ENCODE results near the gene ANKRD42.

ANKRD42 gene

GRCh38 chr11:83287631-83288030 lies 94.1 kb downstream of the ANKRD42 start:
- no peak for DNase-seq (ENCODE audit: low read depth in 2 of 2)

GRCh38 chr11:83292709-83293456 lies 99.4 kb downstream of the ANKRD42 start:
- no peak for DNase-seq (ENCODE audit: low read depth in 2 of 2)

DNA sequence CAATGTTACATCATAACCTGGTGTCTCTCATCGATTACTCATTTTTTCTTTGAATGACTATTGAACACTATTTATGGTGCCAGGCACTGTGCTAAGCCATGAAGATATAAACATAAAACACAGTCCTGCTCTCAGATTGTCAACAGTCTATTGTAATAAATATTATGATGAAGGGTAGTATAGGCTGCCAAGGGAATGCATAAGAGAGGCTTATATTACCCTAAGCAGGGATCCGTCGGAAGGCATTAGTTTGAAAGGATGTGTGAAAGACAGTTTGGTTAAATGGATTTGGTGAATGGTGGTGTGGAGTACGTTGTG lies 99.9 kb downstream of the ANKRD42 start:
- no peak for DNase-seq (ENCODE audit: low read depth in 2 of 2)

GRCh38 chr11:83294208-83294607 lies 100.7 kb downstream of the ANKRD42 start:
- DNase-seq (ENCODE audit: low read depth in 2 of 2) = no peak
